Spleen (tissue), 7 donors: Measurements from ENCODE around the gene MANBA.

Source experiments
- CTCF ChIP-seq, 11 experiments: fragments of 200-600 bp in 7 of 11; fragments of 450-650 bp in 4 of 11; sonication (generic) in 4 of 11; IDR thresholded peaks in 8 of 11; conservative IDR thresholded peaks in 3 of 11; 1 replicate in 7 of 11; 2 replicates in 4 of 11; pipeline versions ENCODE4 v1.4.0 to v1.8.0; 2016 to 2021; ENCODE audit warnings: antibody characterized with exemption in 11 of 11, inconsistent platforms in 4 of 11, mild to moderate bottlenecking in 1 of 11
- POLR2A ChIP-seq, 3 donors: fragments of 450-650 bp; IDR thresholded peaks; one replicate each; pipeline ENCODE4 v1.5.1; 2017; ENCODE audit warnings: antibody characterized with exemption in 3 of 3, mild to moderate bottlenecking in 1 of 3
- donor health status: DM: no; HTN: no; CAD: no; lungs with moderate emphysema.
- donor health status: DM: no; HTN: no; CAD: no.
- donor health status: DM: no; HTN: no; CAD: no.

DNA sequence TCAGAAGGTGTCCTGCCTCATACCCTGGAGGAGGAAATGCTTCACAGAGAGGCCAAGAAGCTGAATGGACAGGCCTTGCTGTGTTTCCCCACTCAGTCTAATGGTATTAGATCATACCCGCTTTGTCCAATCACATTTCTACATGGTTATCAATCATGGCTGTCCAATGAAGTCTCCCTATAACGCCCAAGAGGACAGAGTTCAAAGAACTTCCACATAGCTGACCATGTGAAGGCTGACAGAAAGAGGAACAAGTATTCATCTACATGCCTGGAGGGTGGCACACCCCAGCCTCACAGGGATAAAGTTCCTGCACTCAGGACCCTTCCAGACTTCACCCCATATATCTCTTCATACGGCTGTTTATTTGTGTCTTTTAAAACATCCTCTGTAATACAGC lies 123.4 kb downstream of the MANBA start:
- TF ChIP-seq CTCF (IDR thresholded peaks at IDR 0.05 in 8 of 11, conservative IDR thresholded peaks at IDR 0.05 in 3 of 11) (no peak), POLR2A (IDR thresholded peaks at IDR 0.05) (no peak)
